Retina (tissue), 1 donor: ENCODE data around the gene HIRA.
"Not testable (repeated sequence)": the region's sequence is repeated elsewhere in the genome, so short reads cannot be mapped to it uniquely, and the experiment has no call there.

ENCODE experiments used
- DNase-seq: peaks from one replicate; pipeline ENCODE4 v3.0.0-alpha.2; 2016

Gene HIRA

GRCh38 chr22:19375435-19375834, 56.1 kb downstream of the HIRA start:
- no peak for DNase-seq

GRCh38 chr22:19374410-19374809, 57.1 kb downstream of the HIRA start:
- DNase-seq, result no peak

- no peak for DNase-seq
Observed at GRCh38 chr22:19373450-19373849, 58.1 kb downstream of the HIRA start.

- DNase-seq, result no peak
Observed at GRCh38 chr22:19371893-19372292, 59.6 kb downstream of the HIRA start.

- no peak for DNase-seq
Observed at GRCh38 chr22:19368876-19369275, 62.7 kb downstream of the HIRA start.

- DNase-seq, result no peak
Observed at GRCh38 chr22:19367763-19368367, 63.7 kb downstream of the HIRA start.

- not testable (repeated sequence) for DNase-seq
Observed at GRCh38 chr22:19363541-19363940, 68.0 kb downstream of the HIRA start.

- no peak for DNase-seq
Observed at GRCh38 chr22:19361501-19362103, 69.9 kb downstream of the HIRA start.

GRCh38 chr22:19360862-19361261, 70.7 kb downstream of the HIRA start:
- DNase-seq, result no peak

GRCh38 chr22:19360300-19360792, 71.2 kb downstream of the HIRA start:
- no peak for DNase-seq

- DNase-seq, result no peak
Observed at GRCh38 chr22:19359554-19360299, 71.8 kb downstream of the HIRA start.

GRCh38 chr22:19358703-19359553, 72.6 kb downstream of the HIRA start:
- no peak for DNase-seq

- DNase-seq, result no peak
Observed at GRCh38 chr22:19358195-19358594, 73.3 kb downstream of the HIRA start.

GRCh38 chr22:19357270-19358105, 74.0 kb downstream of the HIRA start:
- no peak for DNase-seq

GRCh38 chr22:19356708-19357269, 74.7 kb downstream of the HIRA start:
- DNase-seq, result no peak

- no peak for DNase-seq
Observed at GRCh38 chr22:19355413-19356157, 75.9 kb downstream of the HIRA start.

GRCh38 chr22:19354201-19354600, 77.3 kb downstream of the HIRA start:
- DNase-seq, result no peak

- DNase-seq, result no peak
Observed at GRCh38 chr22:19353363-19354131, 78.0 kb downstream of the HIRA start.

GRCh38 chr22:19352766-19353165, 78.8 kb downstream of the HIRA start:
- DNase-seq, result no peak

GRCh38 chr22:19352217-19352616, 79.3 kb downstream of the HIRA start:
- no peak for DNase-seq
